ENCODE data around the gene PAPOLA. TPM values are rescaled to one million over a fixed set of nuclear protein-coding genes. Genes with fewer than 3 reads are reported as not detected.

PAPOLA gene
- total RNA-seq, 1 donor from 2014 or later, result 255 TPM

DNA sequence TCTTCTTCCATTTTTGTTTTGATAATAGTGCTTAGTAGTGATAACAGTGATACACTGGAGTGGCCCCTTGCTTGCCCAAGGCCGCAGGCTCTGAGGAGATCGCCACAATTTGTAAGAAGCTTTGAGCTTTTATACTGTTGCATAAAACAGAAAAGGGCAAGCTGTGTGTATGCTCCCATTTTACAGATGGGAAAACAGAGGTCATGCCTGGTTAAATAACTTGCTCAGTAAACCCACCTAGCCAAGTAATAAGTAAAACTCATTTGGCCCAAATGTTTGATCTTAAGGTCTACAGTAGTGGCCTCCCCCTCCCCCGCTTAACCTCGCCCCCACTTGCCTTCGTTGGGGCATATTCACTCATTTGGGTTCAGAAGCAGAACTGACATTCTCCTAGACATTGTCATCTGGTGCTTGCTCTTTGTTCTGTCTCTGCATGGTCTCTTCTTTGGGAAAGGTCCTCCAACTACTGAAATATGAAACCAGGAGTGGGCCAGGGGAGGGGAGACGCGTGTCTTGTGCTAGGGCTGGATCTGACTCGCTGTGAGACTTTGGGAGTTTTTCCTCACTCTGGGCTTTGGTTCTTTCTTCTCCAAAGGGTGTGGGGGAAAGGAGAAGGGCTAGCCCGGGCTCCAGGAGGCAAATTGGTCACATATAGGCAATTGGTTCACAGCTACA is 88.1 kb downstream of the PAPOLA start:
- Mint-ChIP-seq H3K36me3 (ENCODE audit: low read depth) (no peaks in the 10 kb centered on the region), H3K4me1 (peaks cover 21% of the 10 kb centered on the region), H3K27me3 (peaks cover 34% of the 10 kb centered on the region), H3K4me3 (no peak overlapping the region), H3K9me3 (no peaks in the 10 kb centered on the region), H3K27ac (no peak overlapping the region)
- no peak for DNase-seq
- no peak for TF ChIP-seq CTCF (IDR thresholded peaks at IDR 0.05)
- ATAC-seq (ENCODE audit: low read depth), result no peak
- POLR2A ChIA-PET, result no interaction called here
- CTCF ChIA-PET, result interaction anchor here (1.0 kb wide), 1 partner anchor 23 kb away, joined by 3 read pairs; no protein-coding TSS in a partner anchor
- intact Hi-C loops (cut with micrococcal nuclease), result no loop called here

GRCh38 chr14:96592591-96593386 is 90.6 kb downstream of the PAPOLA start:
- no peaks in the 10 kb centered on the region for H3K36me3 Mint-ChIP-seq (ENCODE audit: low read depth)
- H3K27ac Mint-ChIP-seq, result no peak overlapping the region
- DNase-seq (peak; percentile 46), ATAC-seq (ENCODE audit: low read depth) (peak; percentile 86)
- H3K9me3 Mint-ChIP-seq, result no peaks in the 10 kb centered on the region
- peaks cover 21% of the 10 kb centered on the region for H3K4me1 Mint-ChIP-seq
- no peak for TF ChIP-seq CTCF (IDR thresholded peaks at IDR 0.05)
- H3K27me3 Mint-ChIP-seq, result peaks cover 25% of the 10 kb centered on the region
- CTCF ChIA-PET, result no interaction called here
- peak overlapping the region; percentile 81 for H3K4me3 Mint-ChIP-seq
- intact Hi-C loops (cut with micrococcal nuclease), result no loop called here
- POLR2A ChIA-PET, result no interaction called here

- H3K27ac Mint-ChIP-seq, result no peak overlapping the region
- no peaks in the 10 kb centered on the region for H3K36me3 Mint-ChIP-seq (ENCODE audit: low read depth)
- no peak overlapping the region for H3K4me3 Mint-ChIP-seq
- ATAC-seq (ENCODE audit: low read depth) (no peak), DNase-seq (no peak)
- no peak for TF ChIP-seq CTCF (IDR thresholded peaks at IDR 0.05)
- no peaks in the 10 kb centered on the region for H3K9me3 Mint-ChIP-seq
- POLR2A ChIA-PET, result no interaction called here
- CTCF ChIA-PET, result no interaction called here
- peaks cover 13% of the 10 kb centered on the region for H3K4me1 Mint-ChIP-seq
- peaks cover 13% of the 10 kb centered on the region for H3K27me3 Mint-ChIP-seq
- intact Hi-C loops (cut with micrococcal nuclease), result no loop called here
Measured at GRCh38 chr14:96594961-96595360, 92.8 kb downstream of the PAPOLA start.

GRCh38 chr14:96597680-96598079 is 95.5 kb downstream of the PAPOLA start:
- peaks cover 7% of the 10 kb centered on the region for H3K4me1 Mint-ChIP-seq
- no peak overlapping the region for H3K4me3 Mint-ChIP-seq
- H3K27ac Mint-ChIP-seq, result no peak overlapping the region
- ChIA-PET CTCF (no interaction called here), POLR2A (no interaction called here)
- no peak for TF ChIP-seq CTCF (IDR thresholded peaks at IDR 0.05)
- no peak for ATAC-seq (ENCODE audit: low read depth)
- no peaks in the 10 kb centered on the region for H3K36me3 Mint-ChIP-seq (ENCODE audit: low read depth)
- intact Hi-C loops (cut with micrococcal nuclease), result no loop called here
- H3K9me3 Mint-ChIP-seq, result peaks cover 2% of the 10 kb centered on the region
- DNase-seq, result no peak
- H3K27me3 Mint-ChIP-seq, result peaks cover 13% of the 10 kb centered on the region

- Mint-ChIP-seq H3K4me3 (no peak overlapping the region), H3K4me1 (no peaks in the 10 kb centered on the region), H3K27me3 (peaks cover 16% of the 10 kb centered on the region), H3K27ac (no peak overlapping the region), H3K9me3 (peaks cover 2% of the 10 kb centered on the region), H3K36me3 (ENCODE audit: low read depth) (no peaks in the 10 kb centered on the region)
- ChIA-PET POLR2A (no interaction called here), CTCF (no interaction called here)
- no peak for ATAC-seq (ENCODE audit: low read depth)
- no peak for DNase-seq
- intact Hi-C loops (cut with micrococcal nuclease), result no loop called here
- no peak for TF ChIP-seq CTCF (IDR thresholded peaks at IDR 0.05)
Measured at GRCh38 chr14:96598332-96598928, 96.2 kb downstream of the PAPOLA start.
